HS-5 (cell line): Measurements from ENCODE around the gene LIME1.

Experiments
- DNase-seq: peaks from one replicate; pipeline ENCODE4 v3.0.0-alpha.2; 2012; ENCODE audit warnings: low read depth

LIME1 gene

DNA sequence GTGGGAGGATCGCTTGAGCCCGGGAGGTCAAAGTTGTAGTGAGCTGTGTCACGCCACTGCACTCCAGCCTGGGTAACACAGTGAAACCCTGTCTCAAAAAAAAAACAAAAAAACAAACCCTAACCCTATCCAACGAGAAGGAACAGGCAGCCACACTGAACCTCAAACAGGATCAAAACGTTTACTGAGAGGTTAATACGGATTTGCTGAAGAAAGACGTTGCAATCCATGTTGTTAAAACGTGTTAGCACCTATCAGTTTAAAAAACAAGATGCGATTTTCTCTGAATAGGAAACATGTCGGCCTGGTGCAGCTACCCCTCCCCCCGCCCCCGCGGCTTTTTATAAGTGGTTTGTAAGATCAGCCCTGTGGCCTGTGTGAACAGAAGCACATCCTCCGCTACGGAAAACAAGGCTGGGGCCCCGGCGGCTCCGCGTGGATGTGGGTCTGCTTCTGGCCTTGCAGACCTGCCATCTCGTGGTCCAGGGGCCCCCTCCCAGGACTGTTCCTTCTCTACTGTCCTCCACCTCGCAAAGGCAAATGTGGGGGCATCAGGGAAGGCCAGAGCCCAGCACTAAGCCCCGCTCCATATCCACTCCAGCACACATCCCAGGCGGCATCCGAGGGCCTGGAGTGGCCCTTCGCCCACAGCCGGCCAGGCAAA, 14.5 kb downstream of the LIME1 start:
- no peak for DNase-seq

GRCh38 chr20:63751471-63752271, 15.2 kb downstream of the LIME1 start:
- no peak for DNase-seq

- no peak for DNase-seq
Measured at GRCh38 chr20:63752411-63753101, 16.1 kb downstream of the LIME1 start.

GRCh38 chr20:63753381-63753780, 16.9 kb downstream of the LIME1 start:
- DNase-seq, result no peak

- no peak for DNase-seq
Measured at GRCh38 chr20:63754008-63754407, 17.5 kb downstream of the LIME1 start.

- no peak for DNase-seq
Measured at GRCh38 chr20:63755933-63756647, 19.6 kb downstream of the LIME1 start.

GRCh38 chr20:63756648-63756991, 20.2 kb downstream of the LIME1 start:
- DNase-seq, result no peak

DNA sequence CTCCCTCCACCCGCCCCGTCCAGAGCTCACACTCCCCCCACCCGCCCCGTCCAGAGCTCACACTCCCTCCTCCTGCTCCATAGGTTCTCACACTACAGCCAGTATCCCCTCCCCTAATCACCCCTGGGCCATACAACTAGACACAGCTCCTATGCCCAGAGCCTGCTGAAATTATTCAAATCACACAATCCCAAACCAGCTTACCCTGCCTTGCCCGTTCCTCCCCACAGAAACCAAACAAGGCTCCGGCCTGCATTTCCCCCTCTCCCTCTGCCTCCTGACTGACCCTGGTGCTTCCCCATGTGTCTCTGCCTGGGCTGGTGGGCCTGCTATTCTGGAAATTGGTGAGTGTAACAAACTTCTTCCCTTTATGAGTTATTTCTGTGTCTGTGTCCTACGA, 21.7 kb downstream of the LIME1 start:
- no peak for DNase-seq

- DNase-seq, result no peak
Measured at GRCh38 chr20:63759377-63759901, 23.0 kb downstream of the LIME1 start.

DNA sequence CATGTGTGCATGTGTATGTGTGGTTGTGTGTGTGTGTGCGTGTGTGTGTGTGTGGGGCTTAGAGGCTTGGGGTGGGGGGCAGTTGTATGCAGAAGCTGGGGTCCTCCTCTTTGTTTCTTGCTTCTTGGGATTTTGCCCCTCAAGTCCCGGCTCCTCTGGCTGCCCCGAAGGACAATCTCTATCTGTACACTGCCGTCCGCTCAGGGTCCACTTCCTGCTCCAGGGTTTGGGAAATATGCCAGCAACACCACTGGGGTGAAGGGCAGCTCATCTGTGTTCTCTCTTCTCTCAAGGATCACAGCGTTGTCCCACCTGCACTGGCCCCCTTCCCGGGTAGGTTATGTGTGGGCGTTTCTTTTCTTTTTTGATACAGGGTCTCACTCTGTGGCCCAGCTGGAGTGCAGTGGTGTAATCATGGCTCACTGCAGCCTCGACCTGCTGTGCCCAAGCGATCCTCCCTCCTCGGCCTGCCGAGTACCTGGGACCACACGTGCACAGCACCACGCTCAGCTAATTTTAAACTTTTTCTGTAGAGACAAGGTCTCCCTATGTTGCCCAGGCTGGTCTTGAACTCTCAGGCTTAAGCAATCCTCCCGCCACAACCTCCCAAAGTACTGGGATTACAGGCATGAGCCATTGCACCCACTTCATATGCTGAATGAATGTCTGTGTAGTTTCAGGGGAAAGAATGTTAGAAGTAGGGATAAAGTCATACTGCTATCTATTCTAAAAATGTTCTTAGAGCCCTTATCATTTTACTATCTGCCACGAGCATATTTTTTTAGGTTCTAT, 28.8 kb downstream of the LIME1 start:
- DNase-seq, result no peak

DNA sequence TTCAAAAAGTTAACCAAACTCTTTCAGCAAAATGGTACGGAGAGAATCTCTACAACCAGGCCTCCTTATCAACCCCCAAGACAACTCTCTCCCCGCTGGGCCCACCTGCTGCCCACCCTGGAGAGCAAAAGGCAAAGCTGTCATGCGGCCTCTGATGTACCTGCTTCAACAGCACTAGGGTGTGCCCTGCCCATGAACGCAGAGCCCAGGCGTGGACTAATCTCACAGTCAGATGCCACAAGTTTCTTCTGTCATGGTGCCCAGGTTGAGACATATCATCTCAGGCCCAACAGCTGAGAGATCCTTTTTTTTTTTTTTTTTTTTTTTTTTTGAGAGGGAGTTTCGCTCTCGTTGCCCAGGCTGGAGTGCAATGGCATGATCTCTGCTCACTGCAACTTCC, 29.4 kb downstream of the LIME1 start:
- DNase-seq, result no peak

DNA sequence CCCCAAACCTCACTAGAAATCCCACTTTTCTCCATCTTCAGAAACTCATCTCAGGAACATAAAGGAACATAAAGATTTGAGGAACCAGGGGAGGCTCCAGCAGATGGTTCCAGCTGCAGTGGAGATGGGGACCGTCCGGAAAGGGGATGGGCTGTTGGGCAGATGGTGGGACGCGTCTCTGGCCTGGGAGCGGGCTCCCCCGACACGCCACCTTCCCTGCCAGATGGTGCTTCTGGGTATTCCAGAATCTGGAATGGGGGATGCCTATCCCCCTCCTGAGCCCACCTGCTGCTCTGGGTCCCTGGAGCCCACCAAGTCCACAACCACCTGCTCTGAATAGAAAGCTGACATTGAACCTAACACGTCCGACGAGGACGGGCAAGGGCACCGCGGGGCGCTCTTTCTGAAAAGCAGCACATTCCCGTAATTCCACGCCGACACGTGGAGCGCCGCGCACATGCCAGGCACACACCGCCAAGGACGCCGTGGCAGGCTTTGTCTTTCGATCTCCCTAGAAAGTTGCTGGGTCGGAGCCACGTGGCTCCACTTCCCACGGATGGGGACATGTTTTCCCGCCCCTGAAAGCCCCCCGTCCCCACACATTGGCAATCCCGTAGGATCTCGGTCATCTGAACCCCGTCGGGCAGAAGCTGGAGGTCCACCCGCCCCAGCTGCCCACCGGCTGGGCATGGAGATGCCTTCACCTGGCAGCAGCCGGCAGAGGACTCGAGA, 30.4 kb downstream of the LIME1 start:
- no peak for DNase-seq

- no peak for DNase-seq
Measured at GRCh38 chr20:63767456-63767855, 31.0 kb downstream of the LIME1 start.

- DNase-seq, result no peak
Measured at GRCh38 chr20:63767886-63768285, 31.4 kb downstream of the LIME1 start.

DNA sequence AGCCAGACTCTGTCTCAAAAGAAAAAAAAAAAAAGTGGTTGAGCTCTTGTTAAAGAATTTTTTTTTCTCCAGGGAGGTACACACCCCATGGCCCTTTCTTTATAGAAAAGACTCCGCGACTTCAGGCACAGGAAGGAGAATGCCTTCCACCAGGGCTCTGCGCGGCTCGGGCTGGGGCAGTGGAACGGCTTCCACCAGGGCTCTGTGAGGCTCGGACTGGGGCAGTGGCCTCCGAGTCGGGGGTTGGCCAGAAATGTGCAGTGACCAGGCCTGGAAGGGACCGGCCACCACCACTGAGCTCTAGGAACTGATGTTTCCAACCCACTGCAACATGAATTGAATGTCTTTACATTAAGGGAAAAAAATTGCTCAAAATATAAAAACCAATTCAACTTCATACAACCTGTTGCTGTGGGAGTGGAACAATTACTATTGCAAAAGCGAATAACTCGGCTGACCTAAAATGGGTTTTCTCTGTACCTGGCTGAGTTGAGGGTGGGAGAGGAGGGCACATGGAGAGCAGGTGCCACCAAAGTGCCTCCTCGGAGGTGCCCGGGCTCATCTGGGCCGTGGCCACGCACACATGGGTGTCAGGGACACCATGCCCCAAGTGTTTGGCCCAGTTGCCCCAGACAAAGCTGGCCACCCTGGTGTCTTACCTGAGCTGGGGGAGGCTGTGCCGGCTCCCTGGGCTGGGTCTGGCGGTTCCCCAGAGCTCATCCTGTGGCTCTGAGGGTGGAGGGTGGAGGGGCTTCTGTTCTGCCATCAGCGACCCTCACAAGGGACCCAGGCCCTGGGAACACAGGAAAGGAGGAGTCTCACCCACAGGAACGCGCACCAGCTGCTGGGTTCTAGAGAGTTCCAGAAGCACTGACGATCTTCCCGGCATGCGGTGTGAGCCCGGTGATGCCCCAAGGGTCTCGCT, 32.4 kb downstream of the LIME1 start:
- no peak for DNase-seq

- DNase-seq, result no peak
Measured at GRCh38 chr20:63769891-63770474, 33.5 kb downstream of the LIME1 start.

- DNase-seq, result no peak
Measured at GRCh38 chr20:63771046-63771707, 34.7 kb downstream of the LIME1 start.

GRCh38 chr20:63772781-63773518, 36.5 kb downstream of the LIME1 start:
- no peak for DNase-seq
